Osteoblast (primary cell): ENCODE measurements around the gene IGFBP7. TPM values are rescaled to one million over a fixed set of nuclear protein-coding genes. Genes with fewer than 3 reads are reported as not detected.

Experiments used
- DNase-seq: peaks from one replicate; pipeline ENCODE4 v3.0.0; 2011; ENCODE audit warnings: low spot score, mixed read lengths; ENCODE audit not compliant: insufficient read length; ENCODE audit errors: missing footprints
- H2AFZ ChIP-seq: 2 replicates; pipeline ENCODE4 v1.6.0; 2011; ENCODE audit warnings: mild to moderate bottlenecking, low read length
- H3K27ac ChIP-seq: 2 replicates; pipeline ENCODE4 v1.5.1; 2011; ENCODE audit warnings: mild to moderate bottlenecking, low read depth, low read length, moderate library complexity
- H3K27me3 ChIP-seq: 2 replicates; pipeline ENCODE4 v1.6.0; 2012; ENCODE audit warnings: mild to moderate bottlenecking, control low read depth, inconsistent platforms, low read length, moderate library complexity; ENCODE audit not compliant: insufficient read depth
- H3K36me3 ChIP-seq: 2 replicates; pipeline ENCODE4 v1.5.1; 2011; ENCODE audit warnings: mild to moderate bottlenecking, low read length, control low read depth, moderate library complexity; ENCODE audit not compliant: insufficient read depth
- H3K4me1 ChIP-seq: 2 replicates; pipeline ENCODE4 v1.5.1; 2011; ENCODE audit warnings: mild to moderate bottlenecking, low read length, control low read depth, moderate library complexity; ENCODE audit not compliant: insufficient read depth
- H3K4me2 ChIP-seq: 2 replicates; pipeline ENCODE4 v1.6.0; 2011; ENCODE audit warnings: mild to moderate bottlenecking, low read length; ENCODE audit not compliant: insufficient read depth
- H3K4me3 ChIP-seq: fragments of 200-600 bp; sonication (generic); 3 replicates; pipeline ENCODE4 v1.5.1; 2012; ENCODE audit warnings: mild to moderate bottlenecking, low read length, inconsistent platforms; ENCODE audit not compliant: insufficient read depth
- H3K79me2 ChIP-seq: 2 replicates; pipeline ENCODE4 v1.6.0; 2012; ENCODE audit warnings: mild to moderate bottlenecking, low read length, control low read depth, inconsistent platforms; ENCODE audit not compliant: insufficient read depth
- H3K9me3 ChIP-seq: 2 replicates; pipeline ENCODE4 v1.5.1; 2011; ENCODE audit warnings: low read depth, low read length, control low read depth
- H4K20me1 ChIP-seq: 2 replicates; pipeline ENCODE4 v1.6.0; 2012; ENCODE audit warnings: mild to moderate bottlenecking, low read length, control low read depth; ENCODE audit not compliant: insufficient read depth
- total RNA-seq: library from RNA; depleted of rRNA; stranded (reverse); fragments of >200 nt; gene quantifications from 2 replicates; pipeline ENCODE4 v1.2.3, GENCODE V29; 2012
- TF ChIP-seq, protein P1 (sequence below): IDR thresholded peaks from 2 replicates; pipeline ENCODE4 v1.5.1; 2011; ENCODE audit warnings: mild to moderate bottlenecking, low read depth, low read length, moderate library complexity; ENCODE audit errors: extremely low read depth

Gene IGFBP7
- total RNA-seq, 1 donor, result 715 TPM

DNA sequence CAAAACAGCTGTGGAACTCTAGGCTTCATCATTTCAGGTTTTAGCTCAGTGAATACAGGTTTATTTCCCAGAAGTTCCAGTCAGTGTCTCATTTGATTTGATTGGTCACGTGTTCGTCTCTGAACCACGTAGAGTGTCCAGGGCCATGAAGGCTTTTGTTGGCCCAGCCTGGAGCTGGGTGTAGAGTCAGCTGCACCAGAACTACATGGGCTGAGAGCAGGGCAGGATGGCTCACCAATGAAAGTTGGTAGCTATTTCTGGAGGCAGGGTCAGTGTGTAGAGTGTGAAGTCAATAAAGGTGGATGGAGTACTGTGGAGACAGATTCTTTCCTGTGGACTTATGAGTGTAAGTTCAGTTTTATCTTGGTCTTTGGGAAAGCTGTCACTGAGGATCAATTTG is 43.0 kb upstream of the IGFBP7 start:
- Histone ChIP-seq H3K36me3 (no peaks in the 10 kb centered on the region), H3K27me3 (no peaks in the 10 kb centered on the region), H3K4me2 (no peak overlapping the region), H3K4me1 (peaks cover 26% of the 10 kb centered on the region), H2AFZ (no peak overlapping the region), H4K20me1 (no peaks in the 10 kb centered on the region), H3K9me3 (no peaks in the 10 kb centered on the region), H3K4me3 (no peak overlapping the region), H3K79me2 (no peaks in the 10 kb centered on the region), H3K27ac (no peak overlapping the region)
- no peak for DNase-seq
- TF ChIP-seq, protein P1, sequence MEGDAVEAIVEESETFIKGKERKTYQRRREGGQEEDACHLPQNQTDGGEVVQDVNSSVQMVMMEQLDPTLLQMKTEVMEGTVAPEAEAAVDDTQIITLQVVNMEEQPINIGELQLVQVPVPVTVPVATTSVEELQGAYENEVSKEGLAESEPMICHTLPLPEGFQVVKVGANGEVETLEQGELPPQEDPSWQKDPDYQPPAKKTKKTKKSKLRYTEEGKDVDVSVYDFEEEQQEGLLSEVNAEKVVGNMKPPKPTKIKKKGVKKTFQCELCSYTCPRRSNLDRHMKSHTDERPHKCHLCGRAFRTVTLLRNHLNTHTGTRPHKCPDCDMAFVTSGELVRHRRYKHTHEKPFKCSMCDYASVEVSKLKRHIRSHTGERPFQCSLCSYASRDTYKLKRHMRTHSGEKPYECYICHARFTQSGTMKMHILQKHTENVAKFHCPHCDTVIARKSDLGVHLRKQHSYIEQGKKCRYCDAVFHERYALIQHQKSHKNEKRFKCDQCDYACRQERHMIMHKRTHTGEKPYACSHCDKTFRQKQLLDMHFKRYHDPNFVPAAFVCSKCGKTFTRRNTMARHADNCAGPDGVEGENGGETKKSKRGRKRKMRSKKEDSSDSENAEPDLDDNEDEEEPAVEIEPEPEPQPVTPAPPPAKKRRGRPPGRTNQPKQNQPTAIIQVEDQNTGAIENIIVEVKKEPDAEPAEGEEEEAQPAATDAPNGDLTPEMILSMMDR, result no peak

DNA sequence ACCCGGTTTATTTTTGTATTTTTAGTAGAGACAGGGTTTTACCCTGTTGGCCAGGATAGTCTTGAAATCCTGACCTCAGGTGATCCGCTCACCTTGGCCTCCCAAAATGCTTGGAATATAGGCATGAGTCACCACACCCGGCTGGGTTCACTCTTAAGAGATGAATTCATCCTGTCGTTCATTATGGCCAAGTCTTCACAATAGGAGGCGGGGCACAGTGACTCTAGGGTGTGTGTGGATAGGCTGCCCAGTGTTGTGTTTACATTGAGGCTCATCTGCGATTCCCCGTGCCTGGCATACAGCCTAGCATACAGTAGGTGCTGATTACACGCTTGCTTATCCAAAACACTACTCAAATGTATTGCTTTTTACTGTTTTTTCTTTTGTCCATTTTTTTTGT is 41.3 kb upstream of the IGFBP7 start:
- Histone ChIP-seq H3K27me3 (no peaks in the 10 kb centered on the region), H3K36me3 (no peaks in the 10 kb centered on the region), H3K4me1 (peaks cover 42% of the 10 kb centered on the region), H3K79me2 (no peaks in the 10 kb centered on the region), H3K4me3 (no peak overlapping the region), H3K9me3 (no peaks in the 10 kb centered on the region), H3K4me2 (no peak overlapping the region), H2AFZ (no peak overlapping the region), H3K27ac (no peak overlapping the region), H4K20me1 (no peaks in the 10 kb centered on the region)
- no peak for DNase-seq
- TF ChIP-seq, protein P1, result no peak

DNA sequence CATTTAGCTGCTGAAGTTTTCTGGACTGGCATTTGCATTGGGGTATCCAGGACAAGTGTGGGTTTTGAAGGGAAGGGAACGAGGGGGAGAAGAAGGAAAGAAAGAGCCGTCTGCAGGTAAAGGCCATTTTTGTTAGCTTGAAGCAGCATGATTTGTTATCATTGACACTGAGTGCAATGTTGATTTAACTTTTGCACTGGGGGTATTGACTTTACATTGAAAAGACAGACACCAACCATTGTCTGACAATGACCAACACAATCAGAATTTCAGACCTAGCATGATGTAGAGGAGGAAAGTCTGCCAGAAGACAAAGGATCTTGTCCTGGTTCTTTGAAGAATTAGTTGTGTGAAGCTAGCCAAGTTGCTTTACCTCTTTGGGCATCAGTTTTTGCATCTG is 39.6 kb upstream of the IGFBP7 start:
- Histone ChIP-seq H3K4me1 (peaks cover 45% of the 10 kb centered on the region), H3K79me2 (no peaks in the 10 kb centered on the region), H3K4me3 (no peak overlapping the region), H4K20me1 (no peaks in the 10 kb centered on the region), H3K4me2 (no peak overlapping the region), H3K27me3 (no peaks in the 10 kb centered on the region), H3K27ac (no peak overlapping the region), H3K36me3 (no peaks in the 10 kb centered on the region), H2AFZ (no peak overlapping the region), H3K9me3 (no peaks in the 10 kb centered on the region)
- TF ChIP-seq, protein P1, result no peak
- no peak for DNase-seq

DNA sequence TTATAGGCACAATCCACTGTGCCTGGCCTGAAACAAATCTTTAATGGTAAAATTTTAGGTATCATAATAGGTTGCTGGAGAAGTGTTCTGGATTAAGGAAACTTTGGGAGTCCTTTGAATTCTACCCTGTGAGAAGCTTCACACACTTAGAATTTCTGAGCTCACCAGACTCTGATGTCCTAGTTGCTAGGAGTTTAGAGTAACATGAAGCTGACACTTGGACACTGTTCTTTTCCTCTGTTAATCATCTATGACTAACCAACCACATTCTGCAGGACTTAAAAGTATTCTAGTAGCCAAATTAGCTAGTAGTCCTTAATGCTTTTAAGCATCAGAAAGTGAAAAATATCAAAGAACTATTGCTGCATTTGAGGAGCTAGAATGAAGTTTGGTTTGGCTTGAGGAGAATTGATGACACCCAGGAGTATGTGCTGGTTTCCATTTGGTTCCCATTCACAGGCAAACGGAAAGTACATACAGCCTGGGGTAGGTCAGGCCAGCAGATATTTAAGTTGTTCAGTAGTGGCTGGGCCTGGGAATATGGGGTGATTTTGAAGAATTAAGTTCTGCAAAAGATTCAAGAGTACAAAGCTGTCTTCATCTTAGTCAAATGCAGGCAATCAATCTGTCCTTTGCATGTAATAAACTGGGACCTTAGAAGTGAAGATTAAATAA is 38.8 kb upstream of the IGFBP7 start:
- TF ChIP-seq, protein P1, result no peak
- no peak for DNase-seq
- H3K4me1 ChIP-seq, result peaks cover 45% of the 10 kb centered on the region
- no peaks in the 10 kb centered on the region for H3K27me3 ChIP-seq
- H4K20me1 ChIP-seq, result no peaks in the 10 kb centered on the region
- H2AFZ ChIP-seq, result no peak overlapping the region
- no peak overlapping the region for H3K4me3 ChIP-seq
- peak overlapping the region; percentile 19 for H3K4me2 ChIP-seq
- no peaks in the 10 kb centered on the region for H3K79me2 ChIP-seq
- H3K9me3 ChIP-seq, result no peaks in the 10 kb centered on the region
- H3K27ac ChIP-seq, result peak overlapping the region; percentile 89
- no peaks in the 10 kb centered on the region for H3K36me3 ChIP-seq
